K562 (cell line): ENCODE data around the gene ACTRT2. TPM values are rescaled to one million over a fixed set of nuclear protein-coding genes. Genes with fewer than 3 reads are reported as not detected.

Source experiments
- ATAC-seq: fragments of 200-7000 bp; cut with Tn5 transposase; 3 replicates; pipeline ENCODE4 v1.9.1; 2020; ENCODE audit warnings: moderate library complexity
- BruUV-seq: library from RNA; stranded (reverse); fragments of 400-500 nt; replicated peaks from 2 replicates; lab custom pipeline; 2021; lab: Mats Ljungman, UMichigan
- CTCF ChIA-PET: fragments of 300-600 bp; formaldehyde crosslinking; extraction: SDS; loops from one replicate; lab custom pipeline; 2021; ENCODE audit warnings: low intra/inter-chr PET ratio; lab: Yijun Ruan, JAX
- POLR2A ChIA-PET: fragments of 300-600, 350-650 bp; sonication (Branson Sonifier 250); formaldehyde crosslinking; extraction: SDS; loops from one replicate; lab custom pipeline; 2021; ENCODE audit warnings: antibody characterized with exemption, inconsistent platforms; lab: Yijun Ruan, JAX
- DNase-seq, 4 experiments: peaks; one replicate each; pipeline versions ENCODE4 v3.0.0 to v3.0.0-alpha.2; 2011 to 2018; ENCODE audit warnings: low spot score in 3 of 4, mixed read lengths in 3 of 4; ENCODE audit errors: extremely low read depth in 1 of 4
- FAIRE-seq: peaks from 2 replicates; lab custom pipeline; 2011; peaks lifted over from hg19 to GRCh38; lab: Jason Lieb, UNC
- H2AFZ ChIP-seq: 2 replicates; pipeline ENCODE4 v1.6.0; 2011; ENCODE audit warnings: low read depth, low read length, control low read depth, inconsistent platforms
- H3K27ac ChIP-seq: fragments of 200-600 bp; 3 replicates; pipeline ENCODE4 v1.8.0; 2011; ENCODE audit warnings: low read depth, mild to moderate bottlenecking, control low read depth, inconsistent platforms, low read length, moderate library complexity, mixed read lengths; ENCODE audit errors: extremely low read depth
- H3K27me3 ChIP-seq, 2 experiments: fragments of 300-600 bp in 1 of 2; 2 replicates in 1 of 2; 3 replicates in 1 of 2; pipeline versions ENCODE4 v1.6.0 to v1.8.0; 2011; ENCODE audit warnings: inconsistent platforms in 2 of 2, low read length in 2 of 2, mild to moderate bottlenecking in 1 of 2, mixed read lengths in 1 of 2, moderate library complexity in 1 of 2; ENCODE audit not compliant: control insufficient read depth in 2 of 2, insufficient read depth in 2 of 2
- H3K36me3 ChIP-seq: fragments of 300-600 bp; 3 replicates; pipeline ENCODE4 v1.8.0; 2011; ENCODE audit warnings: mild to moderate bottlenecking, low read length, inconsistent platforms; ENCODE audit not compliant: control insufficient read depth, insufficient read depth
- H3K4me1 ChIP-seq, 2 experiments: fragments of 200-600 bp in 1 of 2; replicated peaks in 1 of 2; 2 replicates in 1 of 2; 3 replicates in 1 of 2; pipeline versions ENCODE4 v1.5.1 to v1.8.0; 2011; ENCODE audit warnings: inconsistent platforms in 2 of 2, low read length in 2 of 2, mild to moderate bottlenecking in 1 of 2, mixed read lengths in 1 of 2, moderate library complexity in 1 of 2; ENCODE audit not compliant: control insufficient read depth in 2 of 2, insufficient read depth in 2 of 2
- H3K4me2 ChIP-seq: 2 replicates; pipeline ENCODE4 v1.6.1; 2011; ENCODE audit warnings: low read length, control low read depth, inconsistent platforms, mixed read lengths; ENCODE audit not compliant: insufficient read depth
- H3K4me3 ChIP-seq: fragments of 200-600 bp; sonication (generic), shearing (Covaris generic); 2 replicates; pipeline ENCODE4 v1.5.1; 2016; ENCODE audit warnings: control low read depth, inconsistent platforms
- H3K79me2 ChIP-seq: fragments of 200-600 bp; 3 replicates; pipeline ENCODE4 v1.8.0; 2011; ENCODE audit warnings: low read length, inconsistent platforms; ENCODE audit not compliant: control insufficient read depth, insufficient read depth
- H3K9ac ChIP-seq, 2 experiments: 2 replicates each; pipeline versions ENCODE4 v1.6.0 to v1.6.1; 2011; ENCODE audit warnings: low read depth in 2 of 2, low read length in 2 of 2, control low read depth in 1 of 2, inconsistent platforms in 1 of 2, mild to moderate bottlenecking in 1 of 2, mixed read lengths in 1 of 2; ENCODE audit not compliant: insufficient read depth in 1 of 2
- H3K9me1 ChIP-seq: one replicate; pipeline ENCODE4 v1.6.0; 2011; ENCODE audit warnings: inconsistent platforms, mild to moderate bottlenecking, low read length, moderate library complexity; ENCODE audit not compliant: control insufficient read depth, insufficient read depth
- H3K9me3 ChIP-seq: replicated peaks from 2 replicates; pipeline ENCODE4 v1.5.1; 2011; ENCODE audit warnings: low read depth, low read length, inconsistent platforms; ENCODE audit not compliant: control insufficient read depth, insufficient read depth
- H4K20me1 ChIP-seq: replicated peaks from 2 replicates; pipeline ENCODE4 v1.6.1; 2011; ENCODE audit warnings: low read length, inconsistent platforms, mixed read lengths; ENCODE audit not compliant: control insufficient read depth, insufficient read depth
- CBFB ChIP-seq: sonication (generic); formaldehyde crosslinking; IDR thresholded peaks from 2 replicates; pipeline ENCODE4 v1.4.0; 2020; ENCODE audit warnings: mild to moderate bottlenecking, missing genetic modification reagents
- HSF4 ChIP-seq: fragments of 250-450 bp; sonication (Bioruptor Pico); IDR thresholded peaks from 2 replicates; pipeline ENCODE4 v2.1.2; 2022; ENCODE audit warnings: mild to moderate bottlenecking, moderate library complexity, borderline replicate concordance
- KAT7 ChIP-seq: sonication (generic); formaldehyde crosslinking; IDR thresholded peaks from 2 replicates; pipeline ENCODE4 v1.8.0; 2022; ENCODE audit warnings: missing genetic modification reagents, mild to moderate bottlenecking, borderline replicate concordance
- KAT8 ChIP-seq: fragments of 450-650 bp; IDR thresholded peaks from 2 replicates; pipeline ENCODE4 v1.6.1; 2016; ENCODE audit warnings: low read depth, mild to moderate bottlenecking
- MAZ ChIP-seq, 2 experiments: fragments of 450-650 bp in 1 of 2; sonication (generic) in 1 of 2; formaldehyde crosslinking; IDR thresholded peaks in 1 of 2; conservative IDR thresholded peaks in 1 of 2; 2 replicates each; pipeline versions ENCODE4 v1.4.0 to v1.5.0; 2020; ENCODE audit warnings: mild to moderate bottlenecking in 1 of 2, missing genetic modification reagents in 1 of 2
- RAD21 ChIP-seq, 2 experiments: fragments of 250-450 bp in 1 of 2; fragments of 450-650 bp in 1 of 2; sonication (Bioruptor Pico) in 1 of 2; formaldehyde crosslinking in 1 of 2; IDR thresholded peaks in 1 of 2; conservative IDR thresholded peaks in 1 of 2; 2 replicates each; pipeline versions ENCODE4 v1.4.0 to v1.8.0; 2020 to 2022; ENCODE audit warnings: mild to moderate bottlenecking in 2 of 2, moderate library complexity in 1 of 2
- RAD51 ChIP-seq: fragments of 450-650 bp; IDR thresholded peaks from 2 replicates; pipeline ENCODE4 v1.7.1; 2016; ENCODE audit warnings: low read depth, mild to moderate bottlenecking, borderline replicate concordance
- SP1 ChIP-seq: sonication (generic); formaldehyde crosslinking; IDR thresholded peaks from 2 replicates; pipeline ENCODE4 v1.8.1; 2022; ENCODE audit warnings: mild to moderate bottlenecking, missing genetic modification reagents
- STAG1 ChIP-seq: sonication (generic); formaldehyde crosslinking; IDR thresholded peaks from 2 replicates; pipeline ENCODE4 v1.5.0; 2020; ENCODE audit warnings: missing genetic modification reagents, borderline replicate concordance
- WGBS: fragments of 100-300 bp; shearing (Covaris generic); methylation state at CpG from one replicate; pipeline ENCODE4 v1.1.6; 2016; ENCODE audit warnings: low coverage, mixed read lengths; ENCODE audit not compliant: insufficient coverage; ENCODE audit errors: missing lambda C conversion rate; 5-methylcytosine and 5-hydroxymethylcytosine counted together
- in situ Hi-C: fragments of 300-500 bp; cut with MboI; formaldehyde crosslinking; loops from 4 replicates; pipeline ENCODE4 v1.15.0; 2018; ENCODE audit warnings: inconsistent platforms, mixed read lengths
- intact Hi-C: fragments of 100-400 bp; cut with micrococcal nuclease; formaldehyde crosslinking; loops from 2 replicates; pipeline ENCODE4 v1.14.2; 2022
- polyA plus RNA-seq, 8 experiments: library from polyadenylated mRNA; depleted of rRNA in 4 of 8; stranded (reverse) in 5 of 8; unstranded in 3 of 8; fragments of >200 nt; fragmentation: Nextera tagmentation in 2 of 8; fragmentation: Illumina TruSeq in 1 of 8; extraction: Ambion mirVana in 2 of 8; extraction: Trizol in 1 of 8; gene quantifications; 2 replicates each; pipeline versions ENCODE4 v1.2.1 to v1.2.3, GENCODE V29; 2011 to 2014; ENCODE audit warnings: inconsistent platforms in 1 of 8, missing spikeins in 1 of 8
- total RNA-seq, 7 experiments: library from RNA; depleted of rRNA in 6 of 7; stranded (reverse); fragments of >200 nt in 6 of 7; fragmentation: Illumina TruSeq in 2 of 7; extraction: Trizol in 2 of 7; gene quantifications; 2 replicates each; pipeline versions ENCODE4 v1.2.1 to v1.2.3, GENCODE V29; 2011 to 2021; ENCODE audit warnings: low replicate concordance in 1 of 7
- TF ChIP-seq, protein P1 (sequence below): fragments of 450-650 bp; IDR thresholded peaks from 2 replicates; pipeline ENCODE4 v1.6.1; 2016; ENCODE audit warnings: missing biosample characterization, missing genetic modification characterization
- TF ChIP-seq, protein P2 (sequence below): fragments of 200-800 bp; sonication (Bioruptor generic); IDR thresholded peaks from 2 replicates; pipeline ENCODE4 v1.6.1; 2017; ENCODE audit warnings: missing genetic modification characterization, missing compliant biosample characterization
- TF ChIP-seq, protein P3 (sequence below), 2 experiments: IDR thresholded peaks; 2 replicates each; pipeline ENCODE4 v1.6.1; 2011; ENCODE audit warnings: borderline replicate concordance in 1 of 2, control low read depth in 1 of 2, low read depth in 1 of 2, low read length in 1 of 2, mild to moderate bottlenecking in 1 of 2, mixed read lengths in 1 of 2, moderate library complexity in 1 of 2; ENCODE audit not compliant: insufficient read depth in 1 of 2, insufficient read length in 1 of 2, poor library complexity in 1 of 2, severe bottlenecking in 1 of 2; ENCODE audit errors: extremely low read depth in 1 of 2

ACTRT2 gene
- total and polyA plus RNA-seq, 9 of the 15 experiments (the other 6 are each of a cell fraction or from before 2014, with no cell fraction given), result not detected

DNA sequence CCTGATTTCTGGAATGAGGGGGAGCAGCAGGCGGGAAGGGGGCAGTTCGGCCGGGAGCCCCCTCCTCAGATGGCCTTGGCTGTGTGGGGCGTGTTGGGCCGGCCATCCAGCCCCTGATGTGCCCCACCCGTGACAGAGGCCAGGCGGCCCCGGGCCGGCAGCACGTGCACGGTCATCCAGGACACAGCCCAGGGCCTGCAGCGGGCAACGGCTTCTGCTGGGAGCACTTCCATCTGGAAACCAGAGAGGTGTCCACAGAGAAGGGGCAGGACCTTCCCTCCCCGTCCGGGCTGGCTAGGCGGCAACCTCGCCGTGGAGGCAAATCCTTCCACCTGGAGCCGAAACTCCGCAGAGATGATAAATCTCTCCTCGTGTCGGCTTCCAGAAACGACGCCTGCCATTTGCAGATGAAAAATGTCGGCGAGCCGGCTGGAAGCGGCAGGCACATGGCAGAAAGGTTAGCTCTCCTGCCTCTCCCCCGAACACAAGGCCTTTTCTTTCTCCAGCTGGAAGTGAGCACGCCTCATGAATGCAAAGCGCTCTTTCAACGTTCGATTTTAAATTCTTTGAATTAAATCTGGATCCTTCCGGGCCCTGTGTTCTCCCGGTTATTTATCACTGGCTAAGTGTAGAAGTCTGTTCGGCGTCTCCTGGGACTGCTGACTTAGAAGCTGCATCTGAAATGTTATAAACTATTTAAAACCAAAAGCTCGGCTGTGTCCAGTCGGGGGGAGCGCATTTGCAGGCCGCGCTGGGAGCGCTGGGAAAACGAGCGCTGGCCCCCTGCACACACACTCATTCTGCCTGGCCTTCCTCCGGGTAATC lies 9.4 kb upstream of the ACTRT2 start (continued):
- TF ChIP-seq, protein P1, sequence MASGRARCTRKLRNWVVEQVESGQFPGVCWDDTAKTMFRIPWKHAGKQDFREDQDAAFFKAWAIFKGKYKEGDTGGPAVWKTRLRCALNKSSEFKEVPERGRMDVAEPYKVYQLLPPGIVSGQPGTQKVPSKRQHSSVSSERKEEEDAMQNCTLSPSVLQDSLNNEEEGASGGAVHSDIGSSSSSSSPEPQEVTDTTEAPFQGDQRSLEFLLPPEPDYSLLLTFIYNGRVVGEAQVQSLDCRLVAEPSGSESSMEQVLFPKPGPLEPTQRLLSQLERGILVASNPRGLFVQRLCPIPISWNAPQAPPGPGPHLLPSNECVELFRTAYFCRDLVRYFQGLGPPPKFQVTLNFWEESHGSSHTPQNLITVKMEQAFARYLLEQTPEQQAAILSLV (tag), result no peak
- TF ChIP-seq, all 486 proteins: peak for 0

DNA sequence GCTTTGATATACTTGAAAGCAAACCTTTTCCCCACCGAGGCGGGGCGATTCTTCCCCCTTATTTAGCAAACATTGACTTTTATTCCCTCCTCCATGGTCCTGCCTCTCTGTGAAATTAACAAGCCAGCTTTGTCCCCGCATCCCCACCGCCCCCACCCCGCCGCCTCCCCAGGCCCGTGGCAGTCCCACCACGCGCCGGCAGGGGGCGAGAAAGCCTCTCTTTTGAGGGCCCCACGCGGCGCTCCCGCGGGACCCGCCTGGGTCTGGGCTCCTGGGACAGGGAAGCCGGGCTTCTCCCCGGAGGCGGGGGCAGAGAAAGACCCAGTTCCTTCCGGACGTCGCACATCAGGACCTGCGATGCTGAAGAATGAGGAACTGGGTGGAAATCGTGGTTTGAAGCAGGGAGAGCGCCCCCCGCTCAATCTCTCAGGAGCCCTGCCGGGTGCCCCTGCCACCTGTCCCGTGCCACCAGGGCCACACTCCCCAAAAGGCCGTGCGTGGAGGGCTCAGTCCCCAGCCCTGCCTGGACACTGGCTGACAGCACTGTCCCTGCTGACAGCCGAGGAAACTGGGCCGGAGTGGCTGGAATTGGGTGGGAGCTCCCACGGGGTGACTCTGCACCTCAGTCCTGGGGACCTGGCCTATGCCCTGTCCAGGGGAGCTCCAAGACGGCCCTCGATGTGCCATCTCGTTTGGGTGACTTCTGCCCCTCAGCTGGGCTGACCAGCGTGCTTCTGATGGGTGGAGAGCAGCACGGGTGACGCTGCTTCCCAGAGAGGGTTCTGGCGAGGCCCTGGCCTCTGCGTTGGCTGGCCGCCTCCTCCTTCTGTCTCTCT lies 8.6 kb upstream of the ACTRT2 start:
- ATAC-seq (peak; percentile 94), FAIRE-seq (no peak)
- TF ChIP-seq CBFB (CRISPR knock-in tag) (no peak), KAT7 (CRISPR knock-in tag) (no peak), KAT8 (no peak), RAD51 (no peak), SP1 (CRISPR knock-in tag) (no peak), HSF4 (no peak), RAD21 (CRISPR knock-in tag; conservative IDR thresholded peaks at IDR 0.05 in 1 of 2, IDR thresholded peaks at IDR 0.05 in 1 of 2) (peak; percentile 50 to 62), MAZ (CRISPR knock-in tag; conservative IDR thresholded peaks at IDR 0.05 in 1 of 2, IDR thresholded peaks at IDR 0.05 in 1 of 2) (peak in 1 of 2 experiments; percentile 39; a peak in 1 of 4 replicates), STAG1 (CRISPR knock-in tag) (peak; percentile 31; the same call in 1 of the 2 replicates)
- TF ChIP-seq, protein P2, sequence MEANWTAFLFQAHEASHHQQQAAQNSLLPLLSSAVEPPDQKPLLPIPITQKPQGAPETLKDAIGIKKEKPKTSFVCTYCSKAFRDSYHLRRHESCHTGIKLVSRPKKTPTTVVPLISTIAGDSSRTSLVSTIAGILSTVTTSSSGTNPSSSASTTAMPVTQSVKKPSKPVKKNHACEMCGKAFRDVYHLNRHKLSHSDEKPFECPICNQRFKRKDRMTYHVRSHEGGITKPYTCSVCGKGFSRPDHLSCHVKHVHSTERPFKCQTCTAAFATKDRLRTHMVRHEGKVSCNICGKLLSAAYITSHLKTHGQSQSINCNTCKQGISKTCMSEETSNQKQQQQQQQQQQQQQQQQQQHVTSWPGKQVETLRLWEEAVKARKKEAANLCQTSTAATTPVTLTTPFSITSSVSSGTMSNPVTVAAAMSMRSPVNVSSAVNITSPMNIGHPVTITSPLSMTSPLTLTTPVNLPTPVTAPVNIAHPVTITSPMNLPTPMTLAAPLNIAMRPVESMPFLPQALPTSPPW, result peak; percentile 74
- TF ChIP-seq, protein P3, sequence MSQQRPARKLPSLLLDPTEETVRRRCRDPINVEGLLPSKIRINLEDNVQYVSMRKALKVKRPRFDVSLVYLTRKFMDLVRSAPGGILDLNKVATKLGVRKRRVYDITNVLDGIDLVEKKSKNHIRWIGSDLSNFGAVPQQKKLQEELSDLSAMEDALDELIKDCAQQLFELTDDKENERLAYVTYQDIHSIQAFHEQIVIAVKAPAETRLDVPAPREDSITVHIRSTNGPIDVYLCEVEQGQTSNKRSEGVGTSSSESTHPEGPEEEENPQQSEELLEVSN (IDR thresholded peaks at IDR 0.05; ENCODE audit: borderline replicate concordance in 1 of 2, extremely low read depth in 1 of 2, insufficient read depth in 1 of 2, insufficient read length in 1 of 2, low read depth in 1 of 2, low read length in 1 of 2, poor library complexity in 1 of 2, severe bottlenecking in 1 of 2), result peak in 1 of 2 experiments; percentile 14

More for the DNA sequence above, 8.6 kb upstream of the ACTRT2 start:
- no peaks in the 10 kb centered on the region for H3K36me3 ChIP-seq
- no peaks in the 10 kb centered on the region for H3K79me2 ChIP-seq
- 0 out of 5 replicates have a peak, but pooled peaks cover 0 to 5% of the 10 kb centered on the region in 2 experiments for H3K4me1 ChIP-seq
- BruUV-seq, result no TSS peak
- 6% methylated on average over 39 of the region's 44 CpGs for WGBS
- in situ Hi-C loops, result no loop called here
- H3K9me1 ChIP-seq, result no peaks in the 10 kb centered on the region
- intact Hi-C loops, result loop anchor here (2.0 to 5.0 kb wide), 2 partner anchors 270 to 412 kb away; no protein-coding TSS in a partner anchor
- H3K4me3 ChIP-seq, result no peak overlapping the region
- H3K27me3 ChIP-seq, result peaks cover 0 to 34% of the 10 kb centered on the region in 2 experiments; a peak in 2 of 5 replicates
- peak; percentile 52 to 91 (median 88) for DNase-seq
- ChIA-PET POLR2A (interaction anchor here (0.5 to 0.9 kb wide), 4 partner anchors 9 to 148 kb away, joined by 3 to 4 read pairs (median 3); no protein-coding TSS in a partner anchor), CTCF (interaction anchor here (1.0 to 1.5 kb wide), 3 partner anchors 14 to 412 kb away, joined by 3 to 13 read pairs (median 3); no protein-coding TSS in a partner anchor)
- no peak overlapping the region for H3K4me2 ChIP-seq
- H3K9ac ChIP-seq, result no peak overlapping the region
- H4K20me1 ChIP-seq, result 0 out of 2 replicates have a peak, but pooled peaks cover 4% of the 10 kb centered on the region
- no peak overlapping the region for H2AFZ ChIP-seq
- H3K27ac ChIP-seq, result no peak overlapping the region
- H3K9me3 ChIP-seq, result no peaks in the 10 kb centered on the region
